ENCODE results near the gene COL4A1. TPM values are rescaled to one million over a fixed set of nuclear protein-coding genes. Genes with fewer than 3 reads are reported as not detected.
A peak's percentile ranks its signal among the peaks of the same experiment; 100 is the strongest.

Gene COL4A1
- polyA plus RNA-seq, 1 of the 3 experiments (the other 2 are of a cell fraction), result 30.3 TPM

GRCh38 chr13:110215606-110216005 lies 91.4 kb downstream of the COL4A1 start:
- H3K9me3 ChIP-seq, result no peaks in the 10 kb centered on the region
- no peak overlapping the region for H3K4me3 ChIP-seq (ENCODE audit: low read depth in 2 of 2, low read length in 1 of 2)
- no peak overlapping the region for H3K4me2 ChIP-seq
- TF ChIP-seq MEF2A (IDR thresholded peaks at IDR 0.05; ENCODE audit: borderline replicate concordance, low read depth) (no peak), TCF12 (IDR thresholded peaks at IDR 0.05) (no peak), USF1 (IDR thresholded peaks at IDR 0.05; ENCODE audit: borderline replicate concordance, low read depth) (no peak), USF2 (IDR thresholded peaks at IDR 0.05; ENCODE audit: borderline replicate concordance, low read depth, low read length) (no peak), ZBTB33 (IDR thresholded peaks at IDR 0.05; ENCODE audit: borderline replicate concordance, low read depth) (no peak), EZH2phosphoT487 (IDR thresholded peaks at IDR 0.05; ENCODE audit: borderline replicate concordance, low read depth) (no peak), ELF1 (IDR thresholded peaks at IDR 0.05) (no peak), NRF1 (IDR thresholded peaks at IDR 0.05; ENCODE audit: low read depth, low read length) (no peak), RFX5 (IDR thresholded peaks at IDR 0.05; ENCODE audit: low read length) (no peak), NFIC (IDR thresholded peaks at IDR 0.05; ENCODE audit: borderline replicate concordance) (no peak), MAX (IDR thresholded peaks at IDR 0.05; ENCODE audit: low read depth) (no peak), MXI1 (IDR thresholded peaks at IDR 0.05; ENCODE audit: low read depth, low read length) (no peak), SIN3A (IDR thresholded peaks at IDR 0.05; ENCODE audit: borderline replicate concordance, low read depth, low read length) (no peak)
- H2AFZ ChIP-seq (ENCODE audit: low read depth), result no peak overlapping the region
- peaks cover 36% of the 10 kb centered on the region; the same call in 1 of the 2 replicates for H4K20me1 ChIP-seq (ENCODE audit: insufficient read depth)
- peaks cover 63% of the 10 kb centered on the region for H3K79me2 ChIP-seq (ENCODE audit: insufficient read depth)
- no peaks in the 10 kb centered on the region for H3K27me3 ChIP-seq (ENCODE audit: insufficient read depth)
- ChIA-PET CTCF (no interaction called here), POLR2A (no interaction called here)
- no peaks in the 10 kb centered on the region for H3K9me2 ChIP-seq
- no peak overlapping the region for H3K9ac ChIP-seq
- H3F3A ChIP-seq (replicated peaks; ENCODE audit: insufficient read depth), result peaks cover 16% of the 10 kb centered on the region
- no peak for DNase-seq
- H3K4me1 ChIP-seq (ENCODE audit: control insufficient read depth in 1 of 2, insufficient read depth in 2 of 2, low read depth in 1 of 2, low read length in 1 of 2), result peaks cover 9 to 13% of the 10 kb centered on the region in 2 experiments; a peak in 2 of 4 replicates
- 95% methylated on average over 7 of the region's 7 CpGs for WGBS (ENCODE audit: low lambda C conversion rate)
- peak overlapping the region in 1 of 2 experiments; percentile 40; a peak in 1 of 4 replicates for H3K27ac ChIP-seq (ENCODE audit: low read depth in 2 of 2, low read length in 1 of 2)
- H3K36me3 ChIP-seq (replicated peaks in 1 of 2; ENCODE audit: control insufficient read depth in 1 of 2, insufficient read depth in 2 of 2, low read length in 1 of 2), result peaks cover 4 to 33% of the 10 kb centered on the region in 2 experiments

- no peak overlapping the region for H3K4me2 ChIP-seq
- peaks cover 36% of the 10 kb centered on the region; the same call in 1 of the 2 replicates for H4K20me1 ChIP-seq (ENCODE audit: insufficient read depth)
- no peaks in the 10 kb centered on the region for H3K9me3 ChIP-seq
- no peak for DNase-seq
- no peaks in the 10 kb centered on the region for H3K27me3 ChIP-seq (ENCODE audit: insufficient read depth)
- H3K9me2 ChIP-seq, result no peaks in the 10 kb centered on the region
- ChIA-PET CTCF (no interaction called here), POLR2A (no interaction called here)
- 94% methylated on average over 4 of the region's 5 CpGs for WGBS (ENCODE audit: low lambda C conversion rate)
- no peak overlapping the region for H3K9ac ChIP-seq
- peaks cover 56% of the 10 kb centered on the region; the same call in 1 of the 2 replicates for H3K79me2 ChIP-seq (ENCODE audit: insufficient read depth)
- peaks cover 4 to 43% of the 10 kb centered on the region in 2 experiments for H3K36me3 ChIP-seq (replicated peaks in 1 of 2; ENCODE audit: control insufficient read depth in 1 of 2, insufficient read depth in 2 of 2, low read length in 1 of 2)
- H3F3A ChIP-seq (replicated peaks; ENCODE audit: insufficient read depth), result peaks cover 9% of the 10 kb centered on the region
- H3K27ac ChIP-seq (ENCODE audit: low read depth in 2 of 2, low read length in 1 of 2), result no peak overlapping the region
- peaks cover 9 to 13% of the 10 kb centered on the region in 2 experiments; a peak in 2 of 4 replicates for H3K4me1 ChIP-seq (ENCODE audit: control insufficient read depth in 1 of 2, insufficient read depth in 2 of 2, low read depth in 1 of 2, low read length in 1 of 2)
- TF ChIP-seq RXRA (IDR thresholded peaks at IDR 0.05; ENCODE audit: borderline replicate concordance, low read depth), result no peak
- no peak for TF ChIP-seq EZH2phosphoT487 (IDR thresholded peaks at IDR 0.05; ENCODE audit: borderline replicate concordance, low read depth)
- no peak for TF ChIP-seq RAD21 (IDR thresholded peaks at IDR 0.05; ENCODE audit: low read length)
- no peak for TF ChIP-seq IRF3 (IDR thresholded peaks at IDR 0.05; ENCODE audit: low read depth, low read length)
- no peak for TF ChIP-seq TCF12 (IDR thresholded peaks at IDR 0.05)
- no peak for TF ChIP-seq MEF2A (IDR thresholded peaks at IDR 0.05; ENCODE audit: borderline replicate concordance, low read depth)
- no peak for TF ChIP-seq MXI1 (IDR thresholded peaks at IDR 0.05; ENCODE audit: low read depth, low read length)
- TF ChIP-seq MAX (IDR thresholded peaks at IDR 0.05; ENCODE audit: low read depth), result no peak
- no peak for TF ChIP-seq GATA2 (CRISPR knock-in tag; IDR thresholded peaks at IDR 0.05)
- TF ChIP-seq TEAD4 (IDR thresholded peaks at IDR 0.05; ENCODE audit: borderline replicate concordance, insufficient read depth), result no peak
- TF ChIP-seq NFIC (IDR thresholded peaks at IDR 0.05; ENCODE audit: borderline replicate concordance), result no peak
- TF ChIP-seq FOXJ3 (CRISPR knock-in tag; IDR thresholded peaks at IDR 0.05), result no peak
- TF ChIP-seq CHD2 (IDR thresholded peaks at IDR 0.05; ENCODE audit: low read length, partially characterized antibody), result no peak
- TF ChIP-seq RCOR1 (IDR thresholded peaks at IDR 0.05; ENCODE audit: low read length), result no peak
- TF ChIP-seq USF2 (IDR thresholded peaks at IDR 0.05; ENCODE audit: borderline replicate concordance, low read depth, low read length), result no peak
- no peak overlapping the region for H3K4me3 ChIP-seq (ENCODE audit: low read depth in 2 of 2, low read length in 1 of 2)
- H2AFZ ChIP-seq (ENCODE audit: low read depth), result no peak overlapping the region
These were observed 92.3 kb downstream of the COL4A1 start for GRCh38 chr13:110214637-110215036.
